ENCODE results near the gene ERG28. TPM values are rescaled to one million over a fixed set of nuclear protein-coding genes. Genes with fewer than 3 reads are reported as not detected.

Gene ERG28
- total and polyA plus RNA-seq, 2 of the 13 experiments (the other 11 are each of a cell fraction or from before 2014, with no cell fraction given) = 27.3 to 32.3 TPM

DNA sequence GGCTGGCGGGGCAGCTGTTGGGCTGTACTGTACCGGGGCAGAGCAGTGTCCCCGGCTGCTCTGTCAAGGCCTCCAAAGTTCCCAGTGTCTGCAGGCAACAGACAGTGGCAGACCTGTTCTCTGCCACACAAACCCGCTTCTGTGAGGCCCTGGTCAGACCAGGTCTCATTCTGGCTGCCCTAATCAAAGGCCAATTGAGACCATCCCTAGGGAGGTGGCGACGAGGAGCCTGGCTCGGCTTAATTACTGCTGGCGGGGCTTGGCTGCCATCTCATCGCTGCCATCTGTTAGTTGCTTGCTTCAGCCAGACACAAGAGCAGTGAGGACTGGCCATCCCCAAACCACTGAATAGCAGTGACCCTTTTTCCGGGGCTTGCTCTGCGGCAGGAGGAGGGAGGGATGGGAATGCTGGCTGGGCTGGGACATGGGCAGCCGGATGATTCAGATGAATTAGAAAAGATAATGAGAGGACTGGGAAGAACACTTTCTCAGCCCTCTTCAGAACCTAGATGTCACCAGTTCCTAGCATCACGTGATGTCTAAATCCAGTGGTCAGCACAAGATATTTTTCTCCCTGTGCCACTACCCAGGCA lies 24.5 kb downstream of the ERG28 start:
- Histone ChIP-seq H2AFZ (ENCODE audit: low read length) (no peak overlapping the region), H3K27ac (ENCODE audit: extremely low read length, insufficient read depth, low read length) (no peak overlapping the region), H3K9ac (ENCODE audit: insufficient read depth, low read depth, low read length) (no peak overlapping the region), H3K9me3 (ENCODE audit: low read length) (no peaks in the 10 kb centered on the region), H3K27me3 (ENCODE audit: control insufficient read depth in 1 of 2, insufficient read depth in 2 of 2, low read length in 2 of 2) (no peaks in the 10 kb centered on the region), H3K4me1 (ENCODE audit: insufficient read depth, low read length) (peaks cover 12% of the 10 kb centered on the region), H4K20me1 (ENCODE audit: insufficient read depth, low read length) (no peaks in the 10 kb centered on the region), H3K4me3 (replicated peaks in 1 of 3; ENCODE audit: insufficient read depth in 1 of 3, low read depth in 2 of 3, low read length in 3 of 3) (no peak overlapping the region), H3K36me3 (replicated peaks in 1 of 2; ENCODE audit: control insufficient read depth in 1 of 2, insufficient read depth in 2 of 2, low read length in 2 of 2) (peaks cover 2 to 18% of the 10 kb centered on the region in 2 experiments; a peak in 4 of 5 replicates), H3K4me2 (ENCODE audit: low read depth, low read length) (no peak overlapping the region), H3K79me2 (ENCODE audit: insufficient read depth, low read length) (no peaks in the 10 kb centered on the region)
- no peak for FAIRE-seq
- no peak for DNase-seq (ENCODE audit: low spot score)
- no peak for ATAC-seq
- 93% methylated on average over 6 of the region's 13 CpGs for WGBS (ENCODE audit: low lambda C conversion rate)
- POLR2A ChIA-PET = interaction anchor here (1.1 kb wide), 1 partner anchor 15 kb away, joined by 3 read pairs; no protein-coding TSS in a partner anchor
- CTCF ChIA-PET (ENCODE audit: low intra/inter-chr PET ratio, low total read pairs) = no interaction called here
- intact Hi-C loops (cut with micrococcal nuclease; ENCODE audit: unreplicated experiment) = no loop called here
- no TSS peak for BruUV-seq (replicated peaks)
- in situ Hi-C loops (cut with HindIII; ENCODE audit: extremely low pct_ligation_motif_present, low pct_unique_long_range_greater_than_20kb) = no loop called here
- no peak for TF ChIP-seq AGO1 (IDR thresholded peaks at IDR 0.05; ENCODE audit: low read depth, low read length, poor library complexity, severe bottlenecking)
- TF ChIP-seq, protein P1, sequence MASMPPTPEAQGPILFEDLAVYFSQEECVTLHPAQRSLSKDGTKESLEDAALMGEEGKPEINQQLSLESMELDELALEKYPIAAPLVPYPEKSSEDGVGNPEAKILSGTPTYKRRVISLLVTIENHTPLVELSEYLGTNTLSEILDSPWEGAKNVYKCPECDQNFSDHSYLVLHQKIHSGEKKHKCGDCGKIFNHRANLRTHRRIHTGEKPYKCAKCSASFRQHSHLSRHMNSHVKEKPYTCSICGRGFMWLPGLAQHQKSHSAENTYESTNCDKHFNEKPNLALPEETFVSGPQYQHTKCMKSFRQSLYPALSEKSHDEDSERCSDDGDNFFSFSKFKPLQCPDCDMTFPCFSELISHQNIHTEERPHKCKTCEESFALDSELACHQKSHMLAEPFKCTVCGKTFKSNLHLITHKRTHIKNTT (CRISPR knock-in tag; IDR thresholded peaks at IDR 0.05) = no peak
- no peak for TF ChIP-seq HMG20B (CRISPR knock-in tag; conservative IDR thresholded peaks at IDR 0.05)
- TF ChIP-seq, protein P2, sequence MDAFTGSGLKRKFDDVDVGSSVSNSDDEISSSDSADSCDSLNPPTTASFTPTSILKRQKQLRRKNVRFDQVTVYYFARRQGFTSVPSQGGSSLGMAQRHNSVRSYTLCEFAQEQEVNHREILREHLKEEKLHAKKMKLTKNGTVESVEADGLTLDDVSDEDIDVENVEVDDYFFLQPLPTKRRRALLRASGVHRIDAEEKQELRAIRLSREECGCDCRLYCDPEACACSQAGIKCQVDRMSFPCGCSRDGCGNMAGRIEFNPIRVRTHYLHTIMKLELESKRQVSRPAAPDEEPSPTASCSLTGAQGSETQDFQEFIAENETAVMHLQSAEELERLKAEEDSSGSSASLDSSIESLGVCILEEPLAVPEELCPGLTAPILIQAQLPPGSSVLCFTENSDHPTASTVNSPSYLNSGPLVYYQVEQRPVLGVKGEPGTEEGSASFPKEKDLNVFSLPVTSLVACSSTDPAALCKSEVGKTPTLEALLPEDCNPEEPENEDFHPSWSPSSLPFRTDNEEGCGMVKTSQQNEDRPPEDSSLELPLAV (CRISPR knock-in tag; conservative IDR thresholded peaks at IDR 0.05; ENCODE audit: low read depth) = no peak
- TF ChIP-seq, protein P3, sequence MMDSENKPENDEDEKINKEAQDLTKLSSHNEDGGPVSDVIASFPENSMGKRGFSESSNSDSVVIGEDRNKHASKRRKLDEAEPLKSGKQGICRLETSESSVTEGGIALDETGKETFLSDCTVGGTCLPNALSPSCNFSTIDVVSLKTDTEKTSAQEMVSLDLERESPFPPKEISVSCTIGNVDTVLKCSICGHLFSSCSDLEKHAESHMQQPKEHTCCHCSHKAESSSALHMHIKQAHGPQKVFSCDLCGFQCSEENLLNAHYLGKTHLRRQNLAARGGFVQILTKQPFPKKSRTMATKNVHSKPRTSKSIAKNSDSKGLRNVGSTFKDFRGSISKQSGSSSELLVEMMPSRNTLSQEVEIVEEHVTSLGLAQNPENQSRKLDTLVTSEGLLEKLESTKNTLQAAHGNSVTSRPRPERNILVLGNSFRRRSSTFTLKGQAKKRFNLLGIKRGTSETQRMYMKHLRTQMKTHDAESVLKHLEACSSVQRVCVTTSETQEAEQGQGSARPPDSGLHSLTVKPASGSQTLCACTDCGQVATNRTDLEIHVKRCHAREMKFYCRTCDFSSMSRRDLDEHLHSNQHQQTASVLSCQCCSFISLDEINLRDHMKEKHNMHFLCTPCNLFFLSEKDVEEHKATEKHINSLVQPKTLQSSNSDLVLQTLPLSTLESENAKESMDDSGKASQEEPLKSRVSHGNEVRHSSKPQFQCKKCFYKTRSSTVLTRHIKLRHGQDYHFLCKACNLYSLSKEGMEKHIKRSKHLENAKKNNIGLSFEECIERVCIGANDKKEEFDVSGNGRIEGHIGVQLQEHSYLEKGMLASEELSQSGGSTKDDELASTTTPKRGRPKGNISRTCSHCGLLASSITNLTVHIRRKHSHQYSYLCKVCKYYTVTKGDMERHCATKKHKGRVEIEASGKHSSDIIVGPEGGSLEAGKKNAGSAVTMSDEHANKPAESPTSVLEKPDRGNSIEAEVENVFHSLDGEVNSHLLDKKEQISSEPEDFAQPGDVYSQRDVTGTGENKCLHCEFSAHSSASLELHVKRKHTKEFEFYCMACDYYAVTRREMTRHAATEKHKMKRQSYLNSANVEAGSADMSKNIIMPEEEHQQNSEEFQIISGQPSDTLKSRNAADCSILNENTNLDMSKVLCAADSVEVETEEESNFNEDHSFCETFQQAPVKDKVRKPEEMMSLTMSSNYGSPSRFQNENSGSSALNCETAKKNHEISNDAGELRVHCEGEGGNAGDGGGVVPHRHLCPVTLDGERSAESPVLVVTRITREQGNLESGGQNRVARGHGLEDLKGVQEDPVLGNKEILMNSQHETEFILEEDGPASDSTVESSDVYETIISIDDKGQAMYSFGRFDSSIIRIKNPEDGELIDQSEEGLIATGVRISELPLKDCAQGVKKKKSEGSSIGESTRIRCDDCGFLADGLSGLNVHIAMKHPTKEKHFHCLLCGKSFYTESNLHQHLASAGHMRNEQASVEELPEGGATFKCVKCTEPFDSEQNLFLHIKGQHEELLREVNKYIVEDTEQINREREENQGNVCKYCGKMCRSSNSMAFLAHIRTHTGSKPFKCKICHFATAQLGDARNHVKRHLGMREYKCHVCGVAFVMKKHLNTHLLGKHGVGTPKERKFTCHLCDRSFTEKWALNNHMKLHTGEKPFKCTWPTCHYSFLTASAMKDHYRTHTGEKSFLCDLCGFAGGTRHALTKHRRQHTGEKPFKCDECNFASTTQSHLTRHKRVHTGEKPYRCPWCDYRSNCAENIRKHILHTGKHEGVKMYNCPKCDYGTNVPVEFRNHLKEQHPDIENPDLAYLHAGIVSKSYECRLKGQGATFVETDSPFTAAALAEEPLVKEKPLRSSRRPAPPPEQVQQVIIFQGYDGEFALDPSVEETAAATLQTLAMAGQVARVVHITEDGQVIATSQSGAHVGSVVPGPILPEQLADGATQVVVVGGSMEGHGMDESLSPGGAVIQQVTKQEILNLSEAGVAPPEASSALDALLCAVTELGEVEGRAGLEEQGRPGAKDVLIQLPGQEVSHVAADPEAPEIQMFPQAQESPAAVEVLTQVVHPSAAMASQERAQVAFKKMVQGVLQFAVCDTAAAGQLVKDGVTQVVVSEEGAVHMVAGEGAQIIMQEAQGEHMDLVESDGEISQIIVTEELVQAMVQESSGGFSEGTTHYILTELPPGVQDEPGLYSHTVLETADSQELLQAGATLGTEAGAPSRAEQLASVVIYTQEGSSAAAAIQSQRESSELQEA (CRISPR knock-in tag; IDR thresholded peaks at IDR 0.05; ENCODE audit: not compliant biosample characterization) = no peak
- TF ChIP-seq ZNF234 (CRISPR knock-in tag; conservative IDR thresholded peaks at IDR 0.05) = no peak
- TF ChIP-seq YY1 (IDR thresholded peaks at IDR 0.05; ENCODE audit: insufficient read depth, insufficient replicate concordance, low read depth, low read length) = no peak
- no peak for TF ChIP-seq ZNF577 (CRISPR knock-in tag; IDR thresholded peaks at IDR 0.05; ENCODE audit: borderline replicate concordance, low read depth)
- no peak for TF ChIP-seq TAF15 (IDR thresholded peaks at IDR 0.05; ENCODE audit: low read depth, low read length, poor library complexity, severe bottlenecking)

Measured in HepG2 (cell line).